HG02885 (cell line): ENCODE data around the gene CFAP54.

ENCODE experiments used
- ATAC-seq: cut with Tn5 transposase; IDR thresholded peaks from one replicate; pipeline ENCODE4 v1.9.1; 2021; ENCODE audit warnings: mild to moderate bottlenecking; ENCODE audit not compliant: unreplicated experiment, poor library complexity

The CFAP54 gene

GRCh38 chr12:96503976-96504375, 14.6 kb downstream of the CFAP54 start:
- ATAC-seq, result no peak

GRCh38 chr12:96506776-96507175, 17.4 kb downstream of the CFAP54 start:
- no peak for ATAC-seq

GRCh38 chr12:96510306-96510764, 21.0 kb downstream of the CFAP54 start:
- ATAC-seq, result no peak

GRCh38 chr12:96513166-96513565, 23.8 kb downstream of the CFAP54 start:
- ATAC-seq, result no peak

GRCh38 chr12:96513681-96514080, 24.3 kb downstream of the CFAP54 start:
- no peak for ATAC-seq

- ATAC-seq, result peak; percentile 66
Observed at GRCh38 chr12:96514328-96514727, 25.0 kb downstream of the CFAP54 start.

GRCh38 chr12:96516472-96517430, 27.4 kb downstream of the CFAP54 start:
- peak; percentile 82 for ATAC-seq

- no peak for ATAC-seq
Observed at GRCh38 chr12:96520767-96521166, 31.4 kb downstream of the CFAP54 start.

GRCh38 chr12:96521895-96522682, 32.7 kb downstream of the CFAP54 start:
- ATAC-seq, result no peak

- ATAC-seq, result no peak
Observed at GRCh38 chr12:96522690-96523089, 33.3 kb downstream of the CFAP54 start.

- no peak for ATAC-seq
Observed at GRCh38 chr12:96526110-96526509, 36.7 kb downstream of the CFAP54 start.

- no peak for ATAC-seq
Observed at GRCh38 chr12:96529912-96530311, 40.5 kb downstream of the CFAP54 start.

GRCh38 chr12:96534339-96534738, 45.0 kb downstream of the CFAP54 start:
- no peak for ATAC-seq

- no peak for ATAC-seq
Observed at GRCh38 chr12:96548384-96548783, 59.0 kb downstream of the CFAP54 start.

GRCh38 chr12:96549341-96549740, 60.0 kb downstream of the CFAP54 start:
- no peak for ATAC-seq

GRCh38 chr12:96570579-96570978, 81.2 kb downstream of the CFAP54 start:
- peak; percentile 20 for ATAC-seq

GRCh38 chr12:96571101-96571862, 81.9 kb downstream of the CFAP54 start:
- peak; percentile 87 for ATAC-seq

GRCh38 chr12:96578526-96579125, 89.2 kb downstream of the CFAP54 start:
- ATAC-seq, result peak; percentile 98

GRCh38 chr12:96585977-96586376, 96.6 kb downstream of the CFAP54 start:
- no peak for ATAC-seq

- ATAC-seq, result no peak
Observed at GRCh38 chr12:96587691-96588090, 98.3 kb downstream of the CFAP54 start.
